Lower leg skin (tissue), 4 donors: ENCODE data around the gene FDX1. TPM values are rescaled to one million over a fixed set of nuclear protein-coding genes. Genes with fewer than 3 reads are reported as not detected.

Experiments used
- DNase-seq, 2 donors: peaks; one replicate each; pipeline ENCODE4 v3.0.0-alpha.2; 2019; ENCODE audit warnings: low spot score in 2 of 2
- H3K4me3 ChIP-seq: fragments of 200-600 bp; sonication (generic); 2 replicates; pipeline ENCODE4 v1.5.1; 2017; ENCODE audit warnings: mild to moderate bottlenecking, low read depth; ENCODE audit not compliant: poor library complexity, severe bottlenecking
- CTCF ChIP-seq, 3 donors: fragments of 450-650 bp; IDR thresholded peaks; one replicate each; pipeline ENCODE4 v1.5.1; 2016; ENCODE audit warnings: antibody characterized with exemption in 3 of 3, mild to moderate bottlenecking in 3 of 3, moderate library complexity in 2 of 3
- POLR2A ChIP-seq, 2 donors: fragments of 450-650 bp; IDR thresholded peaks; one replicate each; pipeline ENCODE4 v1.6.1; 2016 to 2017; ENCODE audit warnings: antibody characterized with exemption in 2 of 2, mild to moderate bottlenecking in 1 of 2, moderate library complexity in 1 of 2
- WGBS, 2 donors: methylation state at CpG; one replicate each; pipeline ENCODE4 v1.1.5; 2018; 5-methylcytosine and 5-hydroxymethylcytosine counted together
- intact Hi-C: fragments of 100-400 bp; cut with DNase I; formaldehyde crosslinking; loops from one replicate; pipeline ENCODE4 v1.15.0; 2023; ENCODE audit warnings: low total_unique reads
- total RNA-seq, 4 donors: library from RNA; depleted of rRNA; stranded (reverse); fragments of >200 nt; gene quantifications; one replicate each; pipeline ENCODE4 v1.1.0, GENCODE V29; 2016

Gene FDX1
- total RNA-seq, 4 donors from 2014 or later: 11.1 to 13.8 (median 12.5) TPM

GRCh38 chr11:110490886-110491285 lies 61.1 kb downstream of the FDX1 start:
- TF ChIP-seq POLR2A (IDR thresholded peaks at IDR 0.05) (no peak), CTCF (IDR thresholded peaks at IDR 0.05) (no peak)
- H3K4me3 ChIP-seq: no peak overlapping the region
- DNase-seq: no peak
- intact Hi-C loops: no loop called here
- 67 to 77% methylated on average over 1 of the region's 1 CpG for WGBS, 2 donors

GRCh38 chr11:110491577-110492320 lies 62.0 kb downstream of the FDX1 start:
- no peak overlapping the region for H3K4me3 ChIP-seq
- no peak for DNase-seq
- WGBS, 2 donors: 61 to 72% methylated on average over 7 of the region's 7 CpGs
- intact Hi-C loops: no loop called here
- TF ChIP-seq CTCF (IDR thresholded peaks at IDR 0.05) (no peak), POLR2A (IDR thresholded peaks at IDR 0.05) (no peak)

GRCh38 chr11:110492321-110492685 lies 62.6 kb downstream of the FDX1 start:
- no peak for TF ChIP-seq POLR2A (IDR thresholded peaks at IDR 0.05)
- TF ChIP-seq CTCF (IDR thresholded peaks at IDR 0.05): no peak
- DNase-seq: no peak
- H3K4me3 ChIP-seq: no peak overlapping the region
- intact Hi-C loops: no loop called here
- WGBS, 2 donors: 78 to 89% methylated on average over 1 of the region's 1 CpG

GRCh38 chr11:110493346-110493745 lies 63.6 kb downstream of the FDX1 start:
- whole genome bisulfite sequencing, 2 donors: 96 to 98% methylated on average over 2 of the region's 2 CpGs
- intact Hi-C loops: no loop called here

GRCh38 chr11:110497231-110497978 lies 67.7 kb downstream of the FDX1 start:
- no peak for TF ChIP-seq CTCF (IDR thresholded peaks at IDR 0.05)
- no peak for TF ChIP-seq POLR2A (IDR thresholded peaks at IDR 0.05)
- WGBS, 2 donors: 19 to 20% methylated on average over 2 of the region's 2 CpGs
- H3K4me3 ChIP-seq: no peak overlapping the region
- peak; percentile 36 to 42 for DNase-seq
- intact Hi-C loops: no loop called here

More at GRCh38 chr11:110493346-110493745, 63.6 kb downstream of the FDX1 start:
- TF ChIP-seq POLR2A (IDR thresholded peaks at IDR 0.05) (no peak), CTCF (IDR thresholded peaks at IDR 0.05) (no peak)
- H3K4me3 ChIP-seq: no peak overlapping the region
- DNase-seq: no peak
